ENCODE results near the gene SLC4A7. TPM values are rescaled to one million over a fixed set of nuclear protein-coding genes. Genes with fewer than 3 reads are reported as not detected.

Gene SLC4A7
- total and polyA plus RNA-seq, 2 donors (not counting 3 experiments of a cell fraction or from before 2014, with no cell fraction given) = 7.8 to 50.9 TPM

GRCh38 chr3:27494784-27495183 is 10.6 kb upstream of the SLC4A7 start:
- Histone ChIP-seq H2AFZ (ENCODE audit: low read depth, low read length) (no peak overlapping the region), H4K20me1 (replicated peaks; ENCODE audit: control insufficient read depth, extremely low read depth, insufficient read depth, low read length) (no peaks in the 10 kb centered on the region), H3K27me3 (ENCODE audit: control insufficient read depth in 2 of 2, insufficient read depth in 2 of 2, low read length in 2 of 2) (no peaks in the 10 kb centered on the region), H3K79me2 (ENCODE audit: control insufficient read depth, insufficient read depth, low read length) (no peaks in the 10 kb centered on the region), H3K36me3 (ENCODE audit: control insufficient read depth in 2 of 2, extremely low read depth in 1 of 2, insufficient read depth in 2 of 2, low read length in 2 of 2) (no peaks in the 10 kb centered on the region), H3K9ac (replicated peaks; ENCODE audit: extremely low read depth, insufficient read depth, low read length) (no peak overlapping the region), H3K4me3 (replicated peaks in 1 of 3; ENCODE audit: insufficient read depth in 1 of 3, low read depth in 1 of 3, low read length in 3 of 3) (no peak overlapping the region), H3K4me1 (ENCODE audit: control insufficient read depth, extremely low read depth, insufficient read depth, low read length) (no peaks in the 10 kb centered on the region), H3K27ac (ENCODE audit: insufficient read depth, low read depth, low read length) (no peak overlapping the region), H3K9me3 (replicated peaks; ENCODE audit: control insufficient read depth, insufficient read depth, low read length) (no peaks in the 10 kb centered on the region), H3K9me1 (replicated peaks; ENCODE audit: control insufficient read depth, extremely low read depth, insufficient read depth, low read length) (no peaks in the 10 kb centered on the region), H3K4me2 (ENCODE audit: insufficient read depth, low read length) (no peak overlapping the region)
- no peak for FAIRE-seq
- TF ChIP-seq MYC (IDR thresholded peaks at IDR 0.05; ENCODE audit: low read depth, low read length) = no peak
- no peak for TF ChIP-seq POLR2A (IDR thresholded peaks at IDR 0.05; ENCODE audit: low read depth, low read length)
- TF ChIP-seq EZH2 (IDR thresholded peaks at IDR 0.05; ENCODE audit: borderline replicate concordance, low read depth, low read length, severe bottlenecking) = no peak
- no peak for TF ChIP-seq JUN (IDR thresholded peaks at IDR 0.05; ENCODE audit: borderline replicate concordance, insufficient read depth, insufficient read length, low read depth)
- no peak for TF ChIP-seq POLR2AphosphoS5 (IDR thresholded peaks at IDR 0.05; ENCODE audit: insufficient read depth, low read depth, low read length)
- no peak for TF ChIP-seq MAX (IDR thresholded peaks at IDR 0.05; ENCODE audit: insufficient read depth, insufficient read length)
- TF ChIP-seq GATA2 (IDR thresholded peaks at IDR 0.05; ENCODE audit: insufficient read depth, insufficient read length, low read depth, low read length) = no peak
- TF ChIP-seq CTCF (IDR thresholded peaks at IDR 0.05; ENCODE audit: extremely low read depth in 1 of 2, insufficient read depth in 1 of 2, low read depth in 1 of 2, low read length in 2 of 2) = no peak
- TF ChIP-seq FOS (IDR thresholded peaks at IDR 0.05; ENCODE audit: borderline replicate concordance, insufficient read depth, low read length) = no peak
- POLR2A ChIA-PET = no interaction called here
- intact Hi-C loops (cut with micrococcal nuclease) = no loop called here
- BruUV-seq (replicated peaks) = no TSS peak
- no peak for DNase-seq (ENCODE audit: low read depth, low spot score)
- CTCF ChIA-PET = no interaction called here
- dilution Hi-C loops (cut with MboI; ENCODE audit: extremely low pct_ligation_motif_present, low sequenced_read_pairs) = no loop called here

All from endothelial cell of umbilical vein (primary cell).